ENCODE results near the gene KLHL35.

DNA sequence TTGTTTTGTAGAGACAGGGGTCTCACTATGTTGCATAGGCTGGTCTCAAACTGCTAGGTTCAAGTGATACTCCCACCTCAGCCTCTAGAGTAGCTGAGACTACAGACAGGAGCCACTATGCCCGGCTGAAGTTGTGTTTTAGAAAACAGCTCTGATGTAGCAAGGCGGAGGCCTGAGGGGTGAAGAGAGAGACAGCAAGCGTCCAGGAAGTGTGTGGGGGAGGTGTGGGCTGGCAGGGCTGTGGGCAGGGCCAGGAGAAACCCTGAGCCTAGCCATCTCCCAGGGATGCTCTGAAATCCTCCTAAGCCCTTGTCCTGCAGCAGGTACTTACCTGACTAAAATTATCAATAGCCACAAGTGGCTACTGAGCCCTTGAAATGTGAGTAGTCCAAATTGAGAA lies 49.8 kb downstream of the KLHL35 start:
- TF ChIP-seq, protein P1, sequence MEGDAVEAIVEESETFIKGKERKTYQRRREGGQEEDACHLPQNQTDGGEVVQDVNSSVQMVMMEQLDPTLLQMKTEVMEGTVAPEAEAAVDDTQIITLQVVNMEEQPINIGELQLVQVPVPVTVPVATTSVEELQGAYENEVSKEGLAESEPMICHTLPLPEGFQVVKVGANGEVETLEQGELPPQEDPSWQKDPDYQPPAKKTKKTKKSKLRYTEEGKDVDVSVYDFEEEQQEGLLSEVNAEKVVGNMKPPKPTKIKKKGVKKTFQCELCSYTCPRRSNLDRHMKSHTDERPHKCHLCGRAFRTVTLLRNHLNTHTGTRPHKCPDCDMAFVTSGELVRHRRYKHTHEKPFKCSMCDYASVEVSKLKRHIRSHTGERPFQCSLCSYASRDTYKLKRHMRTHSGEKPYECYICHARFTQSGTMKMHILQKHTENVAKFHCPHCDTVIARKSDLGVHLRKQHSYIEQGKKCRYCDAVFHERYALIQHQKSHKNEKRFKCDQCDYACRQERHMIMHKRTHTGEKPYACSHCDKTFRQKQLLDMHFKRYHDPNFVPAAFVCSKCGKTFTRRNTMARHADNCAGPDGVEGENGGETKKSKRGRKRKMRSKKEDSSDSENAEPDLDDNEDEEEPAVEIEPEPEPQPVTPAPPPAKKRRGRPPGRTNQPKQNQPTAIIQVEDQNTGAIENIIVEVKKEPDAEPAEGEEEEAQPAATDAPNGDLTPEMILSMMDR (IDR thresholded peaks at IDR 0.05; ENCODE audit: insufficient read depth, low read length, poor library complexity, severe bottlenecking), result no peak
- no peak for TF ChIP-seq EZH2phosphoT487 (conservative IDR thresholded peaks at IDR 0.05; ENCODE audit: low read length)

Measured in SU-DHL-6 (cell line).